Hepatocyte (in vitro differentiated cells): ENCODE results near the gene UNKL.

Experiments
- CTCF ChIP-seq: fragments of 200-600 bp; sonication (generic); IDR thresholded peaks from 2 replicates; pipeline ENCODE4 v1.5.1; 2016; ENCODE audit warnings: antibody characterized with exemption, mild to moderate bottlenecking; ENCODE audit not compliant: poor library complexity
- EZH2 ChIP-seq: fragments of 200-600 bp; sonication (generic); IDR thresholded peaks from 2 replicates; pipeline ENCODE4 v1.6.1; 2016; ENCODE audit warnings: antibody characterized with exemption, mild to moderate bottlenecking, borderline replicate concordance
- EZH2phosphoT487 ChIP-seq: fragments of 200-600 bp; sonication (generic); IDR thresholded peaks from one replicate; pipeline ENCODE4 v1.6.1; 2018; ENCODE audit warnings: antibody characterized with exemption, mild to moderate bottlenecking, low read depth, moderate library complexity; ENCODE audit not compliant: unreplicated experiment, severe bottlenecking

GRCh38 chr16:1381612-1382406 lies 32.7 kb downstream of the UNKL start:
- TF ChIP-seq CTCF (no peak), EZH2 (no peak), EZH2phosphoT487 (no peak)
